Measurements from ENCODE around the gene MYO18B.

Gene MYO18B

DNA sequence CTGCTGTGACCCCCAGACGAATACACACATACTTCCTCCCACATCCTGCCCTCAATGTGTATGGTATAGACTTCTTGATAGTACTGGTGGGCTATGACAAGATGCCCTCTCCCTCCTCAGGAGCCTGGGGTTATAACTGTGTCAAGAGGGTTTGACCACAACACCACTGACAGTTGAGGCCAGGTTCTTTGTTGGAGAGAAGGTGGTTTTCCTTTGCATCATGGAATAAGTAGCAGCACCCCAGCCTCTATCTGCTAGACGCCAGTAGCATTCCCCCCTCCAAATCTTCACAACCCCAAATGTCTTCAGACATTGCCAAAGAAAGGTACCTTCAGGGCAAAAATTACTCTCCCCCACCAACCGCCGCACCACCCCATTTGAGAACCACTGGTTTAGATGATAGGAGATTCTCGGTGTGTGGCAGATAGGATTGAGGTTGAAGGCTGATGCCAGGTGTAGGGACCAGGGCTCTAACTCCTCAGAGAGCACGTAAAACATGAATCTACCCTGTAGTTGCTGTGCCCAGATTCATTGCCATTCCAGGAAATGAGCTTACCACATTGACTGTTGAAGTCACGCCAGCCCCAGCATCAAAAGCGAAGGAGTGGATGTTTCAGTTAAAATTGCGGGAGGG lies 5.5 kb upstream of the MYO18B start:
- POLR2A ChIA-PET: no interaction called here
- DNase-seq (ENCODE audit: extremely low spot score): no peak
- TF ChIP-seq, protein P1, sequence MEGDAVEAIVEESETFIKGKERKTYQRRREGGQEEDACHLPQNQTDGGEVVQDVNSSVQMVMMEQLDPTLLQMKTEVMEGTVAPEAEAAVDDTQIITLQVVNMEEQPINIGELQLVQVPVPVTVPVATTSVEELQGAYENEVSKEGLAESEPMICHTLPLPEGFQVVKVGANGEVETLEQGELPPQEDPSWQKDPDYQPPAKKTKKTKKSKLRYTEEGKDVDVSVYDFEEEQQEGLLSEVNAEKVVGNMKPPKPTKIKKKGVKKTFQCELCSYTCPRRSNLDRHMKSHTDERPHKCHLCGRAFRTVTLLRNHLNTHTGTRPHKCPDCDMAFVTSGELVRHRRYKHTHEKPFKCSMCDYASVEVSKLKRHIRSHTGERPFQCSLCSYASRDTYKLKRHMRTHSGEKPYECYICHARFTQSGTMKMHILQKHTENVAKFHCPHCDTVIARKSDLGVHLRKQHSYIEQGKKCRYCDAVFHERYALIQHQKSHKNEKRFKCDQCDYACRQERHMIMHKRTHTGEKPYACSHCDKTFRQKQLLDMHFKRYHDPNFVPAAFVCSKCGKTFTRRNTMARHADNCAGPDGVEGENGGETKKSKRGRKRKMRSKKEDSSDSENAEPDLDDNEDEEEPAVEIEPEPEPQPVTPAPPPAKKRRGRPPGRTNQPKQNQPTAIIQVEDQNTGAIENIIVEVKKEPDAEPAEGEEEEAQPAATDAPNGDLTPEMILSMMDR (IDR thresholded peaks at IDR 0.05; ENCODE audit: control extremely low read depth, extremely low read depth, low read depth, missing control alignments): no peak
- CTCF ChIA-PET: interaction anchor here (1.2 to 1.5 kb wide), 2 partner anchors 14 to 37 kb away, joined by 3 to 6 read pairs; no protein-coding TSS in a partner anchor

DNA sequence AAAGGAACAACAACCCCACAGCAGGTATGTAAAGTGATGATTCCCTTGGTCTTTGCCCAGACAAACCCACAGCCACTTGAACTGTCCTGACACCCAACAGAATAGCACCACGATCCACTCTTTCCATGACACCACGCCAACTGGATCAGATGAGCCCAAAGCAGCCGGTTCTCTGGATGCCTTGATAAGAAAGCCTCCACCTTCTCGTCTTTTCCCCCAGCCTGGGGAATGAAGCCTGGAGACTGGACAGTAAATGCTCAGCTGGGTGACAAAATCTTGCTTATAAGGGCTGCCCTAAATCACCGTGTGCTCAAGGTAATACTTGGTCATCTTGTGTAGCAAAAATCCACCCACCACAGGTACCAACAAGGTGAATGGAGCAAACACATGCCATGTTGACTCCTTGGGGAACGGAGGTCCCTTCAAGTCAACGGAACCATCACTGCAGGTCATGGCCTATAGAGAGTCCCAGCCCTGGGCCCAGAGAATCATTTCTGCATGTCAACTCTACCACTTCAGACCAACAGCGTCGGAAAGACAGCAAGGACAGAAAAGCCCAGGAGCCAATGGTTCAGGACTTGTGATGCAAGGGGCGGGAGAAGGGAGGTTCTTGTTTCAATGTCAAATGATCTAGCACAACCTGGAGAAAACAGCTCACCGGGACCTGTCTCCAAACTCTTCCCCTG lies 2.2 kb upstream of the MYO18B start:
- TF ChIP-seq, protein P1 (IDR thresholded peaks at IDR 0.05; ENCODE audit: control extremely low read depth, extremely low read depth, low read depth, missing control alignments): no peak
- no peak for DNase-seq (ENCODE audit: extremely low spot score)
- ChIA-PET POLR2A (no interaction called here), CTCF (interaction anchor here (0.6 kb wide), 1 partner anchor 9 kb away, joined by 3 read pairs; no protein-coding TSS in a partner anchor)

DNA sequence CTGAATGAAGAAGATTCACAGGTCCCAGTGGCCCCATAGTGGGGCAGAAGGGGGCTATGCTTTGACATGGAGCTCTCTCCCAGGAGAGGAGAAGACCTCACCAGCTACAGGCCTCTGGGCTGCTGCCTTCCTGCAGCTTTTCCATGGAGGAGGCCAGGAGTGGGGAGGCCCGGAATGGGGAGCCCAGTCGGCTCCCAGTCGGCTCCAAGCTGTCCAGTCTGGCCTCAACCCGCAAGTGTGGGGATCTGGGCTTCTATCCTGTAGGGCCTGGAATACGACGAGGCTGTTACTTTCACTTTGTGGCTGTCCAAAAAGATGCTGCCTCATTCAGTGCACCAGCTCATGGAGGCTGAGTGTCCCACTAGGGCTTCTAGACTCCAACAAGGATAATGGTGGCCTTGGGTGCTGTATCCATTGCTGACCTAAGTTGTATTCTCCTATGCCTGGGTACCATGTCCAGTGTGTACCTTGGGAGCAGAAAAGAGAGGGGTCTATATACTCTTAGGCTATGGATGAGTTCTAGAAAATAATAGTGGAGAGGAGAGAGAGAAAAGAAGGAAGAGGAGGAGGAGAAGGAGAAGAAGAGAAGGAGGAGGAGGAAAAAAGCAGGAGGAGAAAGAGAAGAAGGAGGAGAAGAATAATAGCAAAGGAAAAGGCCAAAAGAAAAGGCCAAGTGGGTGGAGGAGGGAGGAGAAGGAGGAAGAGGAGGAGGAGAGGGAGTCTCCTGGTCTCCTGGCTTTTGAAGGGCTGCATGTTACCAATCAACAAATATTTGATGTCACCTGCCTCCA lies 1.1 kb downstream of the MYO18B start:
- TF ChIP-seq, protein P1 (IDR thresholded peaks at IDR 0.05; ENCODE audit: control extremely low read depth, extremely low read depth, low read depth, missing control alignments): no peak
- POLR2A ChIA-PET: no interaction called here

DNA sequence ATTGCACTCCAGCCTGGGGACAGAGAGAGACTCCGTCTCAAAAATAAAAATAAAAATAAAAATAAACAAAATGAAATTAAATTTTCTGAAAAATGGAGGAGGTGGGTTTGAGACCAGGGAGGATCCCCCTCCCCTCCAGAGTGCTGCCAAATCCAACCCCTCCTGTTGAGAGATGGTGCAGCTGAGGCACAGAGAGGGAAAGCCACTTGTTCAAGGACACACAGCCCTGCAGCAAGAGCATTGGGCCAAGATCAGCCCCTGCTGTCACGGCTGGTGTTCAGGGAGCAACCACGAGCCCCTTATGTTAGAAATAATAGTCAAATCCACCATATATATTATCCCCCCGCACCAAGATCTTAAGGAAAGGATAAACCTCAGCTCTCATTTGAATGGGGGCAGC lies 2.7 kb downstream of the MYO18B start:
- CTCF ChIA-PET: interaction anchor here (0.9 kb wide), 1 partner anchor 201 kb away, joined by 3 read pairs; no protein-coding TSS in a partner anchor
- no peak for DNase-seq (ENCODE audit: extremely low spot score)
- POLR2A ChIA-PET: no interaction called here
- TF ChIP-seq, protein P1 (IDR thresholded peaks at IDR 0.05; ENCODE audit: control extremely low read depth, extremely low read depth, low read depth, missing control alignments): no peak

More for the DNA sequence above, 1.1 kb downstream of the MYO18B start:
- CTCF ChIA-PET: no interaction called here
- no peak for DNase-seq (ENCODE audit: extremely low spot score)

DNA sequence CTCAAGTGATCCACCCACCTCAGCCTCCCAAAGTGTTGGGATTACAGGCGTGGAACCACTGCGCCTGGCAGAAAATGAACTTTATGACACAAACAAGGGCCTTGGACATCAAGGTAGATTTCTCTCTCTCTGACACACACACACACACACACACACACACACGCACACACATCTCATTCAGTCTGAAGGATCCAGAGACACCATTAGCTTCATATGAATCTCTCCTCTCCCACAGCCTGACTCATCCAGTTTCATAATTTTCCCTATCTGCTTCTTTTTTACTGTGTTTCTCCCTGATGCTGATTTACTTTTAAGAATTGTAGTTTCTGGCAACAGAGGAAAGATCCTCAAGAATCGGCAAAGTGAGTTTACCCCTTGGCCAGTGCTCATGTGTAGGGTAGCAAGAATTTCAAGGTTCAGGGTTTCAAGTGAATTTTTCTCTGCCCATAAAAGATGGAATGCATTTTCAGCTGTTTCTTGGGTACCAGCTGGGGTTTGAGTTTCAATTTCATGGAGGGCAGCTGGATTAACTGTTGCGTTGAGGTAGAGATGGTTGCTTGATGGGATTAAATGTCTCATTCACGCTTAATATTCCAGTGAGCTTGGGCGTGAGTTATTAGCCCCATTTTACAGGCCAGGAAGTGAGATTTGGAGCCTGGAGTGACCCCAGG lies 3.5 kb downstream of the MYO18B start:
- TF ChIP-seq, protein P1 (IDR thresholded peaks at IDR 0.05; ENCODE audit: control extremely low read depth, extremely low read depth, low read depth, missing control alignments): no peak
- no peak for DNase-seq (ENCODE audit: extremely low spot score)
- ChIA-PET POLR2A (no interaction called here), CTCF (interaction anchor here (0.9 kb wide), 1 partner anchor 201 kb away, joined by 3 read pairs; no protein-coding TSS in a partner anchor)

DNA sequence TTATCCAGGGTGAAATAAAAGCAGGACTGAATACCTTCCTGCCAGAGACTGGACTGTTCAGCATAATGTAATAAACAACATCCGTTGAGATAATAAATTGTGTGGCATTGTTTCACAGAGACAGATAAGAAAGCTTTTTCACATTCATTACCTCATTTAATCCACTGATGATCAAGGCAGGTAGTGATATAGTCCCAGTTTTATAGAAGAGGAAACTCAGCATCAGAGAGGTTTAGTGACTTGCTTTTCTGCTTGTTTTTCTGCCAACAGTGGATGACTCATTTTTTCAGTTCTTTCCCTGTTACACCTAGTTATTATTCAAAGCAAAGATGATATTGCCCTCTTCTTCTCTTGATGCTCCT lies 4.0 kb downstream of the MYO18B start:
- DNase-seq (ENCODE audit: extremely low spot score): no peak
- ChIA-PET CTCF (no interaction called here), POLR2A (no interaction called here)
- TF ChIP-seq, protein P1 (IDR thresholded peaks at IDR 0.05; ENCODE audit: control extremely low read depth, extremely low read depth, low read depth, missing control alignments): no peak
